Cardiac muscle cell (in vitro differentiated cells and primary cell): ENCODE results near the gene COL15A1. TPM values are rescaled to one million over a fixed set of nuclear protein-coding genes. Genes with fewer than 3 reads are reported as not detected.

Experiments
- DNase-seq, 2 donors: peaks; one replicate each; pipeline versions ENCODE4 v3.0.0 to v3.0.0-alpha.2; 2010 to 2017; ENCODE audit warnings: low read depth in 1 of 2, low spot score in 1 of 2
- H3K27ac ChIP-seq: fragments of 200-600 bp; sonication (generic); 2 replicates; pipeline ENCODE4 v1.5.1; 2016
- H3K27me3 ChIP-seq: fragments of 200-600 bp; sonication (generic); 2 replicates; pipeline ENCODE4 v1.6.0; 2016; ENCODE audit warnings: control low read depth
- H3K36me3 ChIP-seq: fragments of 200-600 bp; sonication (generic); 2 replicates; pipeline ENCODE4 v1.5.1; 2016; ENCODE audit warnings: control low read depth
- H3K4me1 ChIP-seq: fragments of 200-600 bp; sonication (generic); 2 replicates; pipeline ENCODE4 v1.8.1; 2017; ENCODE audit warnings: low read depth, mild to moderate bottlenecking, mixed run types
- H3K4me3 ChIP-seq: fragments of 200-600 bp; sonication (generic); 2 replicates; pipeline ENCODE4 v1.5.1; 2016; ENCODE audit warnings: mild to moderate bottlenecking
- H3K9me3 ChIP-seq: fragments of 200-600 bp; sonication (generic); 2 replicates; pipeline ENCODE4 v1.5.1; 2017; ENCODE audit warnings: low read depth, mild to moderate bottlenecking, control low read depth
- CTCF ChIP-seq: IDR thresholded peaks from 2 replicates; pipeline ENCODE4 v1.5.1; 2012; ENCODE audit warnings: low read depth, mild to moderate bottlenecking, low read length
- polyA plus RNA-seq: library from polyadenylated mRNA; unstranded; fragments of >200 nt; fragmentation: Nextera tagmentation; extraction: Ambion mirVana; gene quantifications from 2 replicates; pipeline ENCODE4 v1.2.1, GENCODE V29; 2016
- total RNA-seq: library from RNA; depleted of rRNA; stranded (reverse); fragments of >200 nt; gene quantifications from 2 replicates; pipeline ENCODE4 v1.2.3, GENCODE V29; 2016

The COL15A1 gene
- total and polyA plus RNA-seq, 2 experiments from 2014 or later: 0.74 to 1.3 TPM

- Histone ChIP-seq H3K36me3 (no peaks in the 10 kb centered on the region), H3K27me3 (no peaks in the 10 kb centered on the region), H3K9me3 (no peaks in the 10 kb centered on the region), H3K27ac (no peak overlapping the region), H3K4me3 (no peak overlapping the region), H3K4me1 (no peaks in the 10 kb centered on the region)
- DNase-seq: no peak
- no peak for TF ChIP-seq CTCF
Observed at GRCh38 chr9:98990181-98990870, 46.6 kb downstream of the COL15A1 start.

GRCh38 chr9:98992107-98992884, 48.6 kb downstream of the COL15A1 start:
- no peak for TF ChIP-seq CTCF
- Histone ChIP-seq H3K4me3 (no peak overlapping the region), H3K4me1 (no peaks in the 10 kb centered on the region), H3K36me3 (no peaks in the 10 kb centered on the region), H3K9me3 (no peaks in the 10 kb centered on the region), H3K27me3 (no peaks in the 10 kb centered on the region), H3K27ac (no peak overlapping the region)
- no peak for DNase-seq

- H3K9me3 ChIP-seq: no peaks in the 10 kb centered on the region
- H3K36me3 ChIP-seq: no peaks in the 10 kb centered on the region
- peaks cover 7% of the 10 kb centered on the region for H3K4me1 ChIP-seq
- no peaks in the 10 kb centered on the region for H3K27me3 ChIP-seq
- no peak for TF ChIP-seq CTCF
- no peak overlapping the region for H3K4me3 ChIP-seq
- no peak for DNase-seq
- no peak overlapping the region for H3K27ac ChIP-seq
Observed at GRCh38 chr9:98992885-98993569, 49.3 kb downstream of the COL15A1 start.

GRCh38 chr9:98993570-98993945, 49.9 kb downstream of the COL15A1 start:
- Histone ChIP-seq H3K4me3 (no peak overlapping the region), H3K9me3 (no peaks in the 10 kb centered on the region), H3K36me3 (no peaks in the 10 kb centered on the region), H3K4me1 (peaks cover 13% of the 10 kb centered on the region), H3K27ac (no peak overlapping the region), H3K27me3 (no peaks in the 10 kb centered on the region)
- DNase-seq: no peak
- no peak for TF ChIP-seq CTCF

GRCh38 chr9:98994172-98995058, 50.7 kb downstream of the COL15A1 start:
- DNase-seq: peak in 1 of 2 donors; percentile 25
- no peak overlapping the region for H3K27ac ChIP-seq
- TF ChIP-seq CTCF: no peak

More at GRCh38 chr9:98994172-98995058, 50.7 kb downstream of the COL15A1 start:
- Histone ChIP-seq H3K4me3 (no peak overlapping the region), H3K9me3 (no peaks in the 10 kb centered on the region), H3K36me3 (no peaks in the 10 kb centered on the region), H3K27me3 (no peaks in the 10 kb centered on the region), H3K4me1 (peaks cover 19% of the 10 kb centered on the region)
